Breast epithelium (tissue), 4 donors: ENCODE measurements around the gene FATE1. TPM values are rescaled to one million over a fixed set of nuclear protein-coding genes. Genes with fewer than 3 reads are reported as not detected.

Source experiments
- DNase-seq, 2 donors: peaks; one replicate each; pipeline ENCODE4 v3.0.0-alpha.2; 2019; ENCODE audit warnings: low spot score in 2 of 2
- H3K27ac ChIP-seq, 2 donors: fragments of 200-600 bp; sonication (generic) in 1 of 2; one replicate each; pipeline ENCODE4 v1.5.1; 2016 to 2019; ENCODE audit warnings: mild to moderate bottlenecking in 1 of 2
- H3K27me3 ChIP-seq, 2 donors: fragments of 200-600 bp; sonication (generic) in 1 of 2; one replicate each; pipeline versions ENCODE4 v1.5.1 to v1.6.0; 2017 to 2019; ENCODE audit warnings: control low read depth in 1 of 2, mild to moderate bottlenecking in 1 of 2
- H3K36me3 ChIP-seq: fragments of 200-600 bp; one replicate; pipeline ENCODE4 v1.5.1; 2019
- H3K4me1 ChIP-seq, 2 donors: fragments of 200-600 bp; sonication (generic); one replicate each; pipeline ENCODE4 v1.5.1; 2016 to 2019; ENCODE audit warnings: control low read depth in 1 of 2
- H3K4me3 ChIP-seq, 3 donors: fragments of 200-600 bp; sonication (generic); 1 replicate in 2 of 3; 2 replicates in 1 of 3; pipeline ENCODE4 v1.5.1; 2016 to 2019; ENCODE audit warnings: mild to moderate bottlenecking in 3 of 3, moderate library complexity in 2 of 3
- H3K9me3 ChIP-seq, 2 donors: fragments of 200-600 bp; sonication (generic) in 1 of 2; one replicate each; pipeline ENCODE4 v1.5.1; 2016 to 2019; ENCODE audit warnings: control low read depth in 1 of 2
- CTCF ChIP-seq, 3 donors: fragments of 450-650 bp; IDR thresholded peaks; one replicate each; pipeline ENCODE4 v1.5.1; 2016 to 2017; ENCODE audit warnings: antibody characterized with exemption in 3 of 3, mild to moderate bottlenecking in 3 of 3, moderate library complexity in 3 of 3
- POLR2A ChIP-seq: fragments of 450-650 bp; IDR thresholded peaks from one replicate; pipeline ENCODE4 v1.6.1; 2016; ENCODE audit warnings: antibody characterized with exemption, mild to moderate bottlenecking, moderate library complexity
- POLR2AphosphoS5 ChIP-seq, 3 donors: sonication (generic); formaldehyde crosslinking; IDR thresholded peaks; one replicate each; pipeline ENCODE4 v1.6.1; 2017; ENCODE audit warnings: antibody characterized with exemption in 3 of 3
- intact Hi-C: fragments of 100-400 bp; cut with DNase I; formaldehyde crosslinking; loops from one replicate; pipeline ENCODE4 v1.15.1; 2023; ENCODE audit warnings: low total_unique reads
- total RNA-seq, 3 donors: library from RNA; depleted of rRNA; stranded (reverse); fragments of >200 nt; gene quantifications; one replicate each; pipeline ENCODE4 v1.1.0, GENCODE V29; 2016

FATE1 gene
- total RNA-seq, 3 donors from 2014 or later: not detected

GRCh38 chrX:151701071-151701470, 14.8 kb upstream of the FATE1 start:
- H3K4me3 ChIP-seq: no peak overlapping the region
- H3K27ac ChIP-seq: no peak overlapping the region
- no peaks in the 10 kb centered on the region for H3K36me3 ChIP-seq
- intact Hi-C loops: no loop called here
- DNase-seq: no peak
- H3K27me3 ChIP-seq: peaks cover 0 to 21% of the 10 kb centered on the region in 2 donors
- no peaks in the 10 kb centered on the region for H3K9me3 ChIP-seq
- no peak for TF ChIP-seq POLR2AphosphoS5 (IDR thresholded peaks at IDR 0.05)
- no peak for TF ChIP-seq CTCF (IDR thresholded peaks at IDR 0.05)
- no peak for TF ChIP-seq POLR2A
- H3K4me1 ChIP-seq: no peaks in the 10 kb centered on the region

GRCh38 chrX:151701531-151701930, 14.3 kb upstream of the FATE1 start:
- intact Hi-C loops: no loop called here
- H3K36me3 ChIP-seq: no peaks in the 10 kb centered on the region

GRCh38 chrX:151702026-151702714, 13.7 kb upstream of the FATE1 start:
- H3K4me1 ChIP-seq: no peaks in the 10 kb centered on the region
- no peak for DNase-seq
- intact Hi-C loops: no loop called here
- peaks cover 0 to 29% of the 10 kb centered on the region in 2 donors for H3K27me3 ChIP-seq
- H3K9me3 ChIP-seq: no peaks in the 10 kb centered on the region
- TF ChIP-seq CTCF (IDR thresholded peaks at IDR 0.05) (no peak), POLR2AphosphoS5 (IDR thresholded peaks at IDR 0.05) (no peak), POLR2A (no peak)
- H3K27ac ChIP-seq: no peak overlapping the region
- no peak overlapping the region for H3K4me3 ChIP-seq
- no peaks in the 10 kb centered on the region for H3K36me3 ChIP-seq

More at GRCh38 chrX:151701531-151701930, 14.3 kb upstream of the FATE1 start:
- no peak for DNase-seq
- Histone ChIP-seq H3K4me3 (no peak overlapping the region), H3K27me3 (peaks cover 0 to 23% of the 10 kb centered on the region in 2 donors), H3K9me3 (no peaks in the 10 kb centered on the region), H3K27ac (no peak overlapping the region), H3K4me1 (no peaks in the 10 kb centered on the region)
- no peak for TF ChIP-seq POLR2A
- TF ChIP-seq POLR2AphosphoS5 (IDR thresholded peaks at IDR 0.05): no peak
- TF ChIP-seq CTCF (IDR thresholded peaks at IDR 0.05): no peak

GRCh38 chrX:151702741-151703340, 13.0 kb upstream of the FATE1 start:
- no peak for TF ChIP-seq POLR2AphosphoS5 (IDR thresholded peaks at IDR 0.05)
- no peak for TF ChIP-seq POLR2A
- no peak overlapping the region for H3K4me3 ChIP-seq
- intact Hi-C loops: no loop called here
- H3K36me3 ChIP-seq: no peaks in the 10 kb centered on the region
- peaks cover 0 to 36% of the 10 kb centered on the region in 2 donors for H3K27me3 ChIP-seq
- H3K9me3 ChIP-seq: no peaks in the 10 kb centered on the region
- no peak overlapping the region for H3K27ac ChIP-seq
- no peaks in the 10 kb centered on the region for H3K4me1 ChIP-seq
- DNase-seq: no peak

- Histone ChIP-seq H3K4me3 (no peak overlapping the region), H3K4me1 (no peaks in the 10 kb centered on the region), H3K36me3 (no peaks in the 10 kb centered on the region), H3K27ac (no peak overlapping the region), H3K9me3 (no peaks in the 10 kb centered on the region), H3K27me3 (peaks cover 0 to 38% of the 10 kb centered on the region in 2 donors)
- peak in 1 of 2 donors; percentile 27 for DNase-seq
- TF ChIP-seq POLR2A: no peak
- TF ChIP-seq POLR2AphosphoS5 (IDR thresholded peaks at IDR 0.05): no peak
- TF ChIP-seq CTCF (IDR thresholded peaks at IDR 0.05): no peak
- intact Hi-C loops: no loop called here
Observed at GRCh38 chrX:151703487-151703886, 12.3 kb upstream of the FATE1 start.
